EL (cell line): ENCODE measurements around the gene DEFB123.
"Not testable (repeated sequence)": the region's sequence is repeated elsewhere in the genome, so short reads cannot be mapped to it uniquely, and the experiment has no call there.

Source experiments
- DNase-seq: peaks from one replicate; pipeline ENCODE4 v3.0.0-alpha.2; 2016

Gene DEFB123, protein sequence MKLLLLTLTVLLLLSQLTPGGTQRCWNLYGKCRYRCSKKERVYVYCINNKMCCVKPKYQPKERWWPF

DNA sequence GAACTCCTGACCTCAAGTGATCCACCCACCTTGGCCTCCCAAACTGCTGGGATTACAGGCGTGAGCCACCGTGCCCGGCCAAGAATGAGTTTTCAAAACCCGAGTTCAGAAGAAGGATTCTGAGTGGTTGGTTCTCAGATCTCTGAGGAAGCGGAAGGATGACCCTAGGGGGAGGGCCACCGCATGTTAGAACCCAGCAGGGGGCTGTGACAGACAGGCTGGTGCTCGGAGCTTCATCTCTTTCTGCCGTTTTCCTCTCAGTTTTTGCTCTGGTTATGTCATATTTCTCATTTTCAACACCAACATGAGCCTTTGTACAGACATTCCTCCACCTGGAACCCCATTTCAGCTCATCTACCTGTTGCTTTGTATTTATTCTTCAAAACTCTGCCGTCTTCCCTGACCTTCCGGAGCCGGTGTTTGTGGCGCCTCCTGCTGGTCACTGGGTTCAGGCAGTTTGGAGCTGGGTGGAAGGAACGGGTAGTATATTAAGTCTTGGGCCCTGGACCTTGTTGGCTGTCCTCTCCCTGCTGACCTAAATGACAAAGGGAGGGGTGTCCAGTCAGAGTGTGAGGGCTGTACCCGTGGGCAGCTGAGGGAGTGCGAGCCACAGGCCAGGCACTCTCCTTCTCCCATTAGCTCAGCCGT, at the start of gene DEFB123:
Gene DEFB123, plus strand, starts transcription at position 621 of the 648 bp plus-strand sequence. CDS start 67 bp downstream, outside the sequence.
- no peak for DNase-seq

DNA sequence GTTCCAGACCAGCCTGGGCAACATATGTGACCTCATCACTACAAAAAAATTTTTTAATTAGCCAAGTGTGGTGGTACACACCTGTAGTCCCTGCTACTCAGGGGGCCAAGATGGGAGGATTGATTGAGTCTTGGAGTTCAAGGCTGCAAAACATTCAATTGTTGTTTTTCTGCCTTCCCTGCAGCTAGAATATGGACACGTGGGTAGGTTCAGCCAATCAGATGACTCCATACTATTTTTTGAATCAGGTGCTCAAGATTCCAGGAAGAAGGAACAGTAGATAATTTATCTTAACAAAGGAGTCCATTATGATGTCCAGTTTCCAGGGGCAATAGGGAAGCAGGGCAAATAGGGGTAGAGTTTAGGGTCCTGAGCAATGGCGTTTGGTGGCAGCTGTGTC, 47.6 kb upstream of the DEFB123 start:
- no peak for DNase-seq

DNA sequence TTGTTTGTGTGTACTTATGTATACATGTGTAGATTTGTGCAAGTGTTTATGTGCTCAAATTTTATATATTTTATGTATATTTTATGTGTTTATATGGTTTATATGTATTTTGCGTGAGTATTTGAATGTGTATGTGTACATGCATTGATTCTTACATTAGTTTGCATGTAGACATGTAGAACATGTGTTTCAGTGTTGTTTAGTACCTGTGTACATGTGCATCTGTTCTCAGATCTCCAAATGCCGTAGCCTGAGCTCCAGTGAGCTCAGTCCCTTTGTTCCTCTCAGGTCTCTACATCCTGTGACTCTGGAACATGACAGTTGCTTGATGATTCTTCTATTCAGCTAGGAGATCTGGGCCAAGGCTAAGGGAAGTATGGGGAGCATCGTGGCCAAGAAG, 45.5 kb upstream of the DEFB123 start:
- no peak for DNase-seq

DNA sequence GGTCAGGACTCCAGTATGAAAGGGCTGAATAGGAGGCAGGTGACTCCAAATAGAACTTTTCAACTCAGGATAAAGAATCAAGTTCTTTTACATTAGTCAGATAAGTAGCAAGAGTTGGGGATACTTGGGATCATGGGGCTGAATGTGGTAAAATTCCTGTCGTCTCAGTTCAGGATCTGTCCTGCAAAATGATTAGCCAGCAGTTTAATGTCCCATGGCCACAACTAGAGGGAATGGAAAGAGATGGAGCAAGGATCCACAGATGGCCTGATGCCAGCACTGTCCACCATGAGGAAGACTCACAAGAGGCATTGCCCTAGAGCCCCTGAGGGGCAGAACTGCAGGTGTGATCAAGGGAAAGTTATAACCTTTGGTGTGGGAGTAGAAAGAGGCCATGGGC, 36.5 kb upstream of the DEFB123 start:
- DNase-seq: no peak

DNA sequence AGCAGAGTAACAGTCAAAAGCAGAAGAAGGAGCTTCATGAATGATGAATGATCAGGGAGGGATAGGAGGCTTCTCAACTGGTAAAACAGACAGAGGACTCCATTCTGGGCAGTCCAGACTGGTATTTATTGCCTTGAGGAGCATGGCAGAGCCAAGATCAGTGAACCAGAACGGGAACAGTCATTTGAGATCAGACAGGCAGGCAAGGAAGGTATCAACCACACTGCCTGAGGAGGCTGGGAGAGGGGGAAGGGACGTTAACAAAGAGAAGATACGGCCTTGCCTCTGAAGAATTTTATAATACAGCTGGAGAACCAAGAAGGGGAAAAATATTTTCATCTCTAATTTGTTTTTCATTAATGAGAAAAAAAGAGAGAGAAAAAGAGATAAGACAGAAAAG, 34.3 kb upstream of the DEFB123 start, which contains the start of gene DEFB121:
Gene DEFB121, minus strand, starts transcription at position 101 of the 400 bp plus-strand sequence. Its CDS starts 63 bp downstream, at position 38.
- DNase-seq: no peak

DNA sequence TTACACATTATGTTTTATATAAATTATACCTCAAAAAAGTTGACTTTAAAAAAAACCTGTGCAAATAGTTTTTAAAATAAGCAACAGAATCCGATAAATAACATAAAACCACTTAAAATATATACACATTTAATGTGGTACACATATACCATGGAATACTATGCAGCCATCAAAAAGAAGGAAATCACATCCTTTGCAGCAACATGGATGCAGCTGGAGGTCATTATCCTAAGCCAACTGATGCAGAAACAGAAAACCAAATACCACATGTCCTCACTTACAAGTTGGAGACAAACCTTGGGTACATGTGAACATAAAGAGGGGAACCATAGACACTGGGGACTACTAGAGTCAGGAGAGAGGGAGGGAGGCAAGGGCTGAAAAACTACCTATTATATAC, 30.4 kb upstream of the DEFB123 start:
- no peak for DNase-seq

DNA sequence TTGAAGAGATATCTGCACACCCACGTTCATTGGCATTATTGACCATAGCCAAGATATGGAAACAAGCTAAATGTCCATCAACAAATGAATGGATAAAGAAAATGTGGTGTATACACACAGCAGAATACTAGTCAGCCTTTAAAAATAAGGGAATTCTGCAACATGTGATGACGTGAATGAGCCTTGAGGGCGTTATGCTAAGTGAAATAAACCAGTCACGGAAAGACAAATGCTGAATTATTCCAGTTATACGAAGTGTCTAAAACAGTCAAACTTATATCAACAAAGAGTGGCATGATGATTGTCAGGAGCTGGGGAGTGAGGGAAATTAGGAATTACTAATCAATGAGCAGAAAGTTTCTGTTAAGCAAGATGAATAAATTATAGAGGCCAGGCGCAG, 26.1 kb upstream of the DEFB123 start:
- no peak for DNase-seq

DNA sequence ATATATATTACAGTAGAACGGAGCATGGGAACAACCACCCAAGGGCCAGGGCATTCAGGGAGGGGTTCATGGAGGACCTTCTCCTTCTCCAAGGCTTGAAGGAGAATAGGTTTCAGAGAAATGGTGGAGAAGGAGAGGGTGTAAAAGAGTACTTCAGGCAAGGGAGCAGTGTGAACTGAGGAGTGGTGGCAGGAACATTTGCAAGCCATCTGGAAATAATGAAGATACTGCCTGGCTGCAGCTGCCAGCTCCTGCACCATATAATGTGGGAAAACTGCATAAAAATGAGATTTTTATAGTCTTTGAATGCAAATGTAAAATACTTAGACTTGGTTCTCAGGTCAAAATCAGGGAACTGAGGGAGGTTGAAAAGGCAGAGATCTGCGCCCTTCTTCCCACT, 24.8 kb upstream of the DEFB123 start:
- DNase-seq: no peak

DNA sequence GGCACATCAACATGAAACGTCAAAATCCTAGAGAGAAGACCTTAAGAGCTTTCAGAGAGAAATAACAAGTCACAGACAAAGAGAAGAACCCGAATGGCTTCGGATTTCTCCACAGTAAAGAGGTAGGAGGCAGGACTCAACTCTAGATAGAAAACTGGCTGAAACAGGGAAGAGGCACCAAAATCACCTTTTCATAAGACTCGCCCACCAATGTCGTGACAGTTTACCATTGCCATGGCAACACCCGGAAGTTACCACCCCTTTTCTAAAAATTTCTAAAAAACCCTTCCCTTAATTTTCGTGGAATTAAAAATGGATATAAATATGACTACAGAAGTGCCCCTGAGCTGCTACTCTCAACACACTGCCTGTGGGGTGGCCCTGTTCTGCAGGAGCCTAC, 22.1 kb upstream of the DEFB123 start:
- DNase-seq: no peak

DNA sequence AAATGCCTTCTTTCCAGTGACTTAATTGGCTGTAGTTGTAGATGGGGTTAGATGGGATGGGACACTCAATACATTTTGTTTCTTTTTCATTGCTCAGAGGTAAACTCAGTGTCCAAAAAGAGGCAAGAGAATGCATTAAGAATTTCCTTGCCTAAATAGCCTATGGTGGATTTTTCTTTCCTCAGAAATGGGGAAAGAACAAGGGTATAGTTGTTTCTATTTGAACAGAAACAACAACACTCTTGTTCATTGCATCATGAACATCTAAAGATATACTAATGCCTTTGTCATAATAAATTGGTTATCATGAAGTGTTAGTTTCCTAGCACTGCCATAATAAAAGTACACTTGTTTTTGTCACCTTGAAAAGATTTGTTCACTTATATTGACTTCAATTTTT, 14.6 kb upstream of the DEFB123 start:
- DNase-seq: no peak

DNA sequence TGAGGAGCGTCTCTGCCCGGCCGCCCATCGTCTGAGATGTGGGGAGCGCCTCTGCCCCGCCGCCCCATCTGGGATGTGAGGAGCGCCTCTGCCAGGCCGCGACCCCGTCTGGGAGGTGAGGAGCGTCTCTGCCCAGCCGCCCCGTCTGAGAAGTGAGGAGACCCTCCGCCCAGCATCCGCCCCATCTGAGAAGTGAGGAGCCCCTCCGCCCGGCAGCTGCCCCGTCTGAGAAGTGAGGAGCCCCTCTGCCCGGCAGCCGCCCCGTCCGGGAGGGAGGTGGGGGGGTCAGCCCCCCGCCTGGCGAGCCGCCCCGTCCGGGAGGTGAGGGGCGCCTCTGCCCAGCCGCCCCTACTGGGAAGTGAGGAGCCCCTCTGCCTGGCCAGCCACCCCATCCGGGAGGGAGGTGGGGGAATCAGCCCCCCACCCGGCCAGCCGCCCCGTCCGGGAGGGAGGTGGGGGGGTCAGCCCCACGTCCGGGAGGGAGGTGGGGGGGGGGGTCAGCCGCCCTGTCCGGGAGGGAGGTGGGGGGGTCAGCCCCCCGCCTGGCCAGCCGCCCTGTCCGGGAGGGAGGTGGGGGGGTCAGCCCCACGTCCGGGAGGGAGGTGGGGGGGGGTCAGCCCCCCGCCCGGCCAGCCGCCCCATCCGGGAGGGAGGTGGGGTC, 13.4 kb upstream of the DEFB123 start:
- DNase-seq: not testable (repeated sequence)

DNA sequence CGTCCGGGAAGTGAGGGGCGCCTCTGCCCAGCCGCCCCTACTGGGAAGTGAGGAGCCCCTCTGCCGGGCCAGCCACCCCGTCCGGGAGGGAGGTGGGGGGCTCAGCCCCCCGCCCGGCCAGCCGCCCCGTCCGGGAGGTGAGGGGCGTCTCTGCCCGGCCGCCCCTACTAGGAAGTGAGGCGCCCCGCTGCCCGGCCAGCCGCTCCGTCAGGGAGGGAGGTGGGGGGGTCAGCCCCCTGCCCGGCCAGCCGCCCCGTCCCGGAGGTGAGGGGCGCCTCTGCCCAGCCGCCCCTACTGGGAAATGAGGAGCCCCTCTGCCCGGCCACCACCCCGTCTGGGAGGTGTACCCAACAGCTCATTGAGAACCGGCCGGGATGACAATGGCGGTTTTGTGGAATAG, 12.9 kb upstream of the DEFB123 start:
- not testable (repeated sequence) for DNase-seq

DNA sequence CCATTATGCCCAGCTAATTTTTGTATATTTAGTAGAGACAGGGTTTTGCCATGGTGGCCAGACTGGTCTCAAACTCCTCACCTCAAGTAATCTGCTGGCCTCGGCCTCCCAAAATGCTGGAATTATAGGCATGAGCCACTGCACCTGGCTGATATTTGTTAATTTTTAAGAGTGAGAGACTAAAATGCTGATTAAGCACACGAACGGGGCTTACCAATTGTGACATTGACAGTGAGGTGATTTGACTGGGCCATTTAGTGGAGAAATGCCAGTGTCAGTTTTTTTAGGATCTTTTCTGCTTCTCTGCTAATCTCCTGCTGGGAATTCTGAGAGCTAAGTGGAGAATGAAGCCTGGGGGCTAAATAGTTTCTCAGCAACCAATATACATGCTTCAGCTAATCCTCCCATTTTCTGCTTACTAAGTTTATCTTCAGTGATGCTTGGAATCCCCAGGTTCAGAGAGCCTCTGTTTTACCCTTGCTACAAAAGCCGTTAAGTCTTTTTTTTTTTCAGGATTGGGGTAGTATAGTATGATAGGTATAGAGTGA, 9.8 kb upstream of the DEFB123 start:
- DNase-seq: no peak

DNA sequence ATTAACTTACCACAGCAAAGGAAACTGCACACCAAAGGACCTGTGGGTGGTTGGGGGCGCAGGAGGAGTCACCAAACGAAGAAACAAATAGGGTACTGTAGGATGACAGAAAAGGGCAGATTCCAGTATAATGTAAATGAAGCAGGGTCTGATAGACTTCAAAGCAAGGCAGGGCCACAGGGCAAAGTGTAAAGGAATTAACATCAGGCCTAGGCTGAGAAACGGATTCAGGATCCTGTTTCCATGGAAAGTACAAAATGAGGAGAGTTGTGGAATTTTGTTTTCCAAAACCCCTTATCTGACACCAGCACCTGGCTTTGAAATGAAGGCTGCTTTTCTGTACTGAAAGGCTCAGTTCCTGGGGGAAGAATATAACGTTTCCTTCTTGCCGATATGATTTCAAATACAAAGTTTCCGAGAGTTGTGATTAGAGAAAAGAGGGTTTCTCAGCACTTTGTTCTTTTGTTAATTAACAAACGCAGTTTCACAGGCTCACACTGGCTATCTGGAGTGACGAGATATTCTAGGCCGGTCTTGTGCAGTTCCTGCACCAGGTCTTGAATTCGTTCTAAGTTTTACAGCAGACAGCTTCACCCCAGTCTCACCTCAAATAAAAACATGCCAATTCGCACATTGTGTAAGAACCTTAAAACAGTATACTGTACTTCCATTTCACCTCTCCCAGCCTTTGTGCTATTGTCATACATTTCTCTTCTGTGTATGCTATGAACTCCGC, 5.8 kb downstream of the DEFB123 start:
- no peak for DNase-seq

DNA sequence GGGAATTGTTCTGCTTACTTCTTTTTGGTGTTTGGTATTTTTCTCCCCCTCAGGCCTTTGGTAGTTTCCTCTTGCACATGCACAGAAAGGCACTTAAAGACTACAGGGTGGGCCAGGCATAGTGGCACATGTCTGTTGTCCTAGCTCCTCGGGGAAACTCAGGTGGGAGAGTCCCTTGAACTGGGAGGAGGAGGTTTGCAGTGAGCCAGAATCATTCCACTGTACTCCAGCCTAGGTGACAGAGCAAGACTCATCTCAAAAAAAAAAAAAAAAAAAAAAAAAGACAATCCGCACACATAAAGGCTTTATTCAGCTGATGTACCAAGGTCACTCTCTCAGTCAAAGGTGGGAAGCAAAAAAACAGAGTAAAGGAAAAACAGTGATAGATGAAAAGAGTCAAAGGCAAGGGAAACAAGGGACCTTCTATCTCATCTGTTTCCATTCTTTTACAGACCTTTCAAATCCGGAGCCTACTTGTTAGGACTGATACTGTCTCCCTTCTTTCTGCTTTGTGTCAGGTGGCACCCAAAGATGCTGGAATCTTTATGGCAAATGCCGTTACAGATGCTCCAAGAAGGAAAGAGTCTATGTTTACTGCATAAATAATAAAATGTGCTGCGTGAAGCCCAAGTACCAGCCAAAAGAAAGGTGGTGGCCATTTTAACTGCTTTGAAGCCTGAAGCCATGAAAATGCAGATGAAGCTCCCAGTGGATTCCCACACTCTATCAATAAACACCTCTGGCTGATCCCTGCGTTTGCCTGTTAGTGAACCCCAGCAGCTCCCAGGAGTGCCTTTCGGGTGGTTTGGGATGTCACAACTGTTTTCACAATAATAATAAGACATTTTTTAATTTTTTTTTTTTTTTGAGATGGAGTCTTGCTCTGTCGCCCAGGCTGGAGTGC, 9.3 kb downstream of the DEFB123 start:
- DNase-seq: no peak

DNA sequence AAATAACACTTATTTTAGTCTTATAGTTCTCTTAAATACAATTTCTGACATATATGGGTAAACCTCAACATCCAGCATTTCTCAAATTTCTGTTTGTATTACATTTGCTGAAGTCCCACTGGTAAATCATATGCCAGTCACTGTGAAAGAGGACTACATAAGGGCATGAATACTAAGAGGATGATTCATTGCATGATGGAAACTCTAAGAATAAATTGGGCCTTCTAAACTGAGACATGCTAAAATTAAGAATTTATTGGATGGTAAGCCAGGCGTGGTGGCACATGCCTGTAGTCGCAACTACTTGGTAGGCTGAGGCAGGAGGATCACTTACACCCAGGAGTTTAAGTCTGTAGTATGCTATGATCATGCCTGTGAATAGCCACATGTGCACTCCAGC, 12.1 kb downstream of the DEFB123 start:
- DNase-seq: no peak

DNA sequence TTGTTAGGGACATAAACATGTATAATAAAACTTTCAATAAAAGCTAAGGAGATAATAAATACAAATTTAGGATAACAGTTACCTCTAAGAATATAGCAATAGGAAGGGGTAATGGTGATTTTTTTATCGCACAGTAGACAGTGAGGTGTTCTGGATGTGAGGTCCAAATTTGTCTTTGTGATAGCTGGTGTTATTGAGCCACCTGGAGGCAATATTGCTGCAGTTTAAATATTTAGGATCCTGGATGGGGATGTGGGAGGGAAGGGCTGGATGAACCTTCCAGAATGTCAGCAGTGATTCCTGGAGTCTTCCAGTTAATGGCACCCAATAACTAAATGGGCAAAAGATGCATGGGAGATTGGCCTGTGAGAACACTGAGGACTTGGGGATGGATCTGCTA, 13.9 kb downstream of the DEFB123 start:
- DNase-seq: no peak

DNA sequence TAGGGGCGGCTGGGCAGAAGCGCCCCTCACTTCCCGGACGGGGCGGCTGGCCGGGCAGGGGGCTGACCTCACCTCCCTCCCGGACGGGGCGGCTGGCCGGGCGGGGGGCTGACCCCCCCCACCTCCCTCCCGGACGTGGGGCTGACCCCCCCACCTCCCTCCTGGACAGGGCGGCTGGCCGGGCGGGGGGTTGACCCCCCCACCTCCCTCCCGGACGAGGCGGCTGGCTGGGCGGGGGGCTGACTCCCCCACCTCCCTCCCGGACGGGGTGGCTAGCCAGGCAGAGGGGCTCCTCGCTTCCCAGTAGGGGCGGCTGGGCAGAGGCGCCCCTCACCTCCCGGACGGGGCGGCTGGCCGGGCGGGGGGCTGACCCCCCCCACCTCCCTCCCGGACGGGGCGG, 30.5 kb downstream of the DEFB123 start:
- not testable (repeated sequence) for DNase-seq

DNA sequence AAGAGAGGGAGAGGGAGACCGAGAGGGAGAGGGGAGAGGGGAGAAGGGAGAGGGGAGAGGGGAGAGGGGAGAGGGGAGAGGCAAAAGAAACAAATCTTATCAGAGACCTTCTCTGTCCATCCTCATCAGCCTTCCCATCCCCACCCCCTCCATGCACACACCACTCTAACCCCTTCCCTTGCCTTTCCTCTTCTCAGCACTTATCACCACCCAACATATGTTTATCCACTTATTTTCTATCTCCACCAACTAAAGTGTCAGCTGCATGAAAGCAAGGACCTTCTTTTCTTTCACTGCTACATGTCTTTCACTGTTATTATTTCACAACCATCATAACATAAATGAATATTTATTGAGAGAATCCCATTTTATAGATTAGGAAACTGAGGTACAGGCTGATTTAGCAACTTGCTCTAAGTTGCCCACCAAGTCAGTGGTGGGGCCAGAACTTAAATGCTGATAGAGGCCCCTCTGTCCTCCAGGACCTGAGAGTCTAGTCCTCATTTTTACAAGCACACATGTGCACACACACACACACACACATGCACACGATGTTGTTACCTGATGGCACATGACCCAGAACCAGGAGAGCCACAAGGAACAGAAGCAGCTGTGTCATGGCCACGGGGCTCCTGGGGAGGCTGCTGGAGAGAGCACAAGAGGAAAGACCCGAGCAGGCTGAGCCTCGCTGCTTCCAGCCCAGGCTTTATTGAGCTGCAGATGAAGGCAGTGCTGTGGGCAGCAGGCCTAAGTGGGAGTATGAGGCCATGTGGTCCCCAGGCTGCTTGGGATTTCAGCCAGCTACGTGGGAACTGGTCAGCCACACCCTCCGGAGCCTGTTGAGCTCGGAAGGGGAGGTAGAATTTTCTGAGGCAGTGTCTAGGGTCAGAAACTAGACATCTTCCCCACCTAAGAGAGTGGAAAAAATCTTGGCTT, 32.2 kb downstream of the DEFB123 start:
- no peak for DNase-seq

DNA sequence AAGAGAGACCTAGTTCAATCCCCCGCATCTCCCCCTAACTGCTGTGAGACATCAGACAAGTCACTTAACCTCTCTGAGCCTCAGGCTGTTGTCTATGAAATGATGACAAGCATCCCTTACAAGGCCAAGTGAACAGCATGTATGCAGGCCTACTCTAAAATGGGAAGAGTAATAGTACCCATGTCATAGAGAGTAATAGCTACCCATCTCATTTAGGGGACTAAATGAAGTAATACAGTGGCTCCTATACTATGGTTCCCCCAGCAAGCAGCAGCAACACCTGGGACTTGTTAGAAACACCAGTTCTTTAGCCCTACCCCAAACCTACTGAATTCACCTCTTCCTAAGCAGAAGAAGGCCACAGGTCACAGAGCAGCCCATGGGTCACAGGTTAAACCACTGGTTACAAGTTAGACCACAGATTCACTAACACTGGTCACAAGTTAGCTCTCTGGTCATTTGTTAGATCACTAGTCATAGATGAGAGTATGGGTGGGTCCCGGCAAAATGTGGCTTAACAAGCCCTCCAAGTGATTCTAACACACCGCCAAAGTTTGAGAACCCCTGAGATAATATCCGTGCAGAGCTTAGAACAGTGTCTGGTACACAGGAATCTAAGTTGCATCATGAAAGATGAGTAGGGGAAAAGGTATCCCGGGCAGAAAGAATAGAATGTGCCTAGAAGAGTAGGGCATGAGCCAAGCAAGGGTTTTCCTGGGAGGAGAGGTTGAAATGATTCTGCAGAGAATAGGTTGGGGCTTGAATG, 33.1 kb downstream of the DEFB123 start:
- no peak for DNase-seq

DNA sequence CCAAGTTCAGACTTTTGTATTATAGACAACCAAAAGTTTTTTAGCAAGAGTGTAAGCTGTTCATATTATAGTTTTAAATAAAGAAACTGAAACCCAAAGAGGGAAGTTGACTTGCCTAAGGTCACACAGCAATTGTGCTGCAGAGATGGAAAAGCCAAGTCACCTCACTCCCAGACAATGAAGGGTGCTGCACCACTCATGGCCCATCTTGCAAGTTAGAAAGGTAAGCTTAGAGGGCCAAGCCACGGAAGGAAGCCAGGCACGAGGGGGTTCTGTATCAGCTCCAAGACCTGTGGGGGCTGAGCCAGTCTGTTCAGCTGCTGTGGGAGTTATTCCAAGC, 33.6 kb downstream of the DEFB123 start:
- no peak for DNase-seq
